LNCAP (cell line): ENCODE results near the gene SUGP1.

ENCODE experiments used
- TF ChIP-seq, protein P1 (sequence below): fragments of 450-650 bp; IDR thresholded peaks from 2 replicates; pipeline ENCODE4 v1.5.1; 2017; ENCODE audit warnings: mild to moderate bottlenecking

Gene SUGP1

DNA sequence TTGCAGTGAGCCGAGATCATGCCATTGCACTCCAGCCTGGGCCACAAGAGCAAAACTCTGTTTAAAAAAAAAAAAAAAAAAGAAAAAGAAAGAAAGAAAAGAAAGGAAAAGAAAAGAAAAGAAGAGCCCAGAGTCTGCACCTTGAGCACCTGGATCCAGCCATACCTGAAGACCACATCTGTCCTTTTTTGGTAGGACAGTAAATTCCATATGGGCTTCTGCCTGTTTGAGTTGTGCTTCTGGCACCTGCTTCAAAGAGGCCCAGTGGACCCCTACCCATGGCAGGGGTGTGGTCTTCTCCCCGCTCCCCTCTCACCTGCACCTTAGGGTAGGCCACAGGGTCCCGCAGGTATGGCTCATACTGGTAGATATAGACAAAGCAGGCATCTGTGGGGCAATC is 53.0 kb downstream of the SUGP1 start:
- TF ChIP-seq, protein P1, sequence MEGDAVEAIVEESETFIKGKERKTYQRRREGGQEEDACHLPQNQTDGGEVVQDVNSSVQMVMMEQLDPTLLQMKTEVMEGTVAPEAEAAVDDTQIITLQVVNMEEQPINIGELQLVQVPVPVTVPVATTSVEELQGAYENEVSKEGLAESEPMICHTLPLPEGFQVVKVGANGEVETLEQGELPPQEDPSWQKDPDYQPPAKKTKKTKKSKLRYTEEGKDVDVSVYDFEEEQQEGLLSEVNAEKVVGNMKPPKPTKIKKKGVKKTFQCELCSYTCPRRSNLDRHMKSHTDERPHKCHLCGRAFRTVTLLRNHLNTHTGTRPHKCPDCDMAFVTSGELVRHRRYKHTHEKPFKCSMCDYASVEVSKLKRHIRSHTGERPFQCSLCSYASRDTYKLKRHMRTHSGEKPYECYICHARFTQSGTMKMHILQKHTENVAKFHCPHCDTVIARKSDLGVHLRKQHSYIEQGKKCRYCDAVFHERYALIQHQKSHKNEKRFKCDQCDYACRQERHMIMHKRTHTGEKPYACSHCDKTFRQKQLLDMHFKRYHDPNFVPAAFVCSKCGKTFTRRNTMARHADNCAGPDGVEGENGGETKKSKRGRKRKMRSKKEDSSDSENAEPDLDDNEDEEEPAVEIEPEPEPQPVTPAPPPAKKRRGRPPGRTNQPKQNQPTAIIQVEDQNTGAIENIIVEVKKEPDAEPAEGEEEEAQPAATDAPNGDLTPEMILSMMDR = no peak

DNA sequence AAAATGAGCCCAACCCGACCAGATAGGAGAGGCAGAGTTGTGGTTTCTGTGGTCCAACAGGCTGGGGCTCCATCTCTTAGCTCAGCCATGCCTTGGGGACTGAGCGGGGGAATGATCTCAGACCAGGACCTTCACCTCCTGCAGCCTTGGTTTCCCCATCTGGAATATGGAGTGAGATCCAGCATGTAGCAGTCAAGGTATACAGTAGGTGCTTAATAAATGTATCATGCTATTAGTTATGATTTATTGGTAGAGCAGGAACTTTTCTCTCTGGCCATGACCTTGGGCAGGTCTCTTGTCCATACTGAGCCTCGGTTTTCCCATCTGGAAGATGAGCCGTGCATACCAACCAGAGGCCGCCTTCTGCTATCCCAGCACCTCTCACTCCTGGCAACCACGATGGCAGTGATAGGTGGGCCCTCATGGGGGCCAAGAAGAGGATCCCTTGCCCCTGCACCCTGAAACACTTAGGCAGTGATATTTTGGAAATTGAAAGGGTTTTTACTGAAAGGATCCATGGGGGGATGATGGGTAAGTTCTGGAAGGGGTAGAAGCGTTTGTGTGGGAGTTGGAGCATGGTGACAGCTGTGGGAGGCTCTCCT is 56.3 kb downstream of the SUGP1 start:
- TF ChIP-seq, protein P1 = no peak

DNA sequence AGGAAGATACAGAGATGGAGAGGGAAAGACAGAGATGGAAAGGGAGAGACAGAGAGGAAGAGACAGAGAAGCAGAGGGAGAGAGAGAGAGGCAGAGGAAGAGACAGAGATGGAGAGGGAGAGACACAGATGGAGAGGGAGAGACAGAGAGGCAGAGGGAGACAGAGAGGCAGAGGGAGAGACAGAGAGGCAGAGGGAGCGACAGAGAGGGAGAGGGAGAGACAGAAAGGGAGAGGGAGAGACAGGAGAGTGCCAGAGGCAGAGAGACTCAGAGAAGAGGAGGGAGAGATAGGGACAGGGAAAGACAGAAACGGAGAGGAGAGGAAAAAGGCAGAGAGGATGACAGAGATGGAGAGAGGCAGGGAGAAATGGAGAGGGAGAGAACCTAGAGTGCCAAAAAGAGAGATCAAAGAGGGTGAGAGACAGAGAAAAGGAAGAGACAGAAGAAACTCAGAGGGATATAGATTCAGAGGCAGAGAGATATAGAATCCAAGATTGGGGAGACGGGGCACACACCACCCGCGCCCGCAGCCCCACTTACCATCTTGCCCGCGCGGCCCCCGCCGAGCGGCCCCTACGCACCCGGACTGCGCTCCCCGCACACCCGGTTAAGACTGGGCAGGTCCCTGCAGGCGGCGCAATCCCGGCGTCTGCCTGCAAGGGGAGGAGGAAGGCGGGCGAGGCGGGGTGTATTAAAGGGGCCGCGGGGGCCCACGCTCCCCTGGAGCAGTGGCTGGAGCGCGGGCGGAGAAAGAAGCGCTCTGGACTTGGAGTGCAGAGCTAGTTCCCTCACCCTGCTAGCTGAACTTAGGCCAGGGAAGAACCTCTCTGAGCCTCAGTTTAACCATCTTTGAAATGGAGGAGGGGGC is 57.9 kb downstream of the SUGP1 start:
- TF ChIP-seq, protein P1 = no peak

DNA sequence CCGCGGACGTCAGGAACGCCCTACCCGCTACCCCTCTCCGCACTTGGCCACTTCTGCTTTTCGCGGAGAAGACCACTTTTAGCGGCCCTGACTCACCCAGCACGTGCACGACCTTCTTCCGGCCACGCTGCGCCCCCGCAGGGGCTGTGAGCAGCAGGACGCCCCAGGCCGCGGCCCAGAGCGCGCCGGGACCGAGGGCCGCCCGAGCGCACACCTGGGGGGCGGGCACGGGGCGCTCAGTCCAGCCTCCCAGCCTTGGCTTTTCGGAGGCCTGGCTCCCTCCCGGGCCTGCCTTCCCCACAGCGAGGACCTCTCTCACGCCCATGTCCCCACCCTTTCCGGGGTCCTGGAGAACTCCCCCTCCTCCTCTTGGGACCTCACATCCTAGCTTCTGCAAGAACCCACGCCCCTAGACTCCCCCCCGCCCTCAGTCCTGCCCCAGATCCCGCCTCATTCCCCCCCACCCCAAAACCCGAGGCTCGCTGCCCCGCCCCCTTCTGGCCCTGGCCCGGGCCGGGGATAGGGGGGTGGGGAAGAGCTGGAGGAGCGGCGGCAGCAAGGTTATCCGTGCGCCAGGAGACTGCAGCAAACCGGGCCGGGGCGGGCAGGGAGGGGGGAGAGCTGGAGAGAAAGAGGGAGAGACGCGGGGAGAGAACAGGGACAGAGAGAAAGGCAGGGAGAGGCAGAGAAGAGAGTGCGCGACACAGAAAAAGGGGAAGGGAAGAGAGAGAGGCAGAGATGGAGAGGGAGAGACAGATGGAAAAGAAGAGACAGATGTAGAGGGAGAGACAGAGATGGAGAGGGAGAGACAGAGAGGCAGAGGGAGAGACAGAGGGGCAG is 58.7 kb downstream of the SUGP1 start:
- TF ChIP-seq, protein P1 = no peak

DNA sequence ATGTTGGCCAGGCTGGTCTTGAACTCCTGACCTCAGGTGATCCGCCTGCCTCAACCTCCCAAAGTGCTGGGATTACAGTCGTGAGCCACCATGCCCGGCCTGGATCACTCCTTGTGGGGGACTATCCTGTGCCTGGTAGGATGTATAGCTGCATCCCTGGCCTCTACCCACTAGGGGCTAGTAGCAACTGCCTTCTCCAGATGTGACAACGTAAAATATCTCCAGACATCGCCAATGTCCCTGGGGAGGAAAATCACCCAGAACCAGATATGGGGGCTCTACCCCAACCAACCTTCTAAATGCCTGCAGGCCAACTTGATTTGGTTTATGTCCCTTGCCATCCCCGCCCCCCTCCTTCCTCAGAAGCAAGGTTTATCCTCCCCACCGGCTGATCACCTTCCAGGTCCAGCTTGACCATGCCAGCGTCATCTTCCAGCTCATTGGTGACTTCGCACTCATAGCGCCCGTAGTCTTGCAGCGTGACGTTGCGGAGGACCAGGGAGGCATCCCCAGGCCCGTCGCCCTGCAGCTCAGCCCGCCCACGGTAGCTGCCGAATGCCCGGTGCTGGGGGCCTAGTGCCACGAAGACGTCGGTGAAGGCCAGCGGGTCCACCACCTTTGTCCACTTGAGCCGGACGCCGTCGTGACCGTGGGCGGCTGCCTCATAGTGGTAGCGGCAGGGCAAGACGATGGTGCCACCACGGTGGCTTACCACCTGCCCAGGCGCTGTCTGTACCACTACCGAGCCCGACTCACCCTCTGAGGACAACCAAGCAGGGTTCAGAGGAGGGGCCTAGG is 59.7 kb downstream of the SUGP1 start:
- TF ChIP-seq, protein P1 = no peak

DNA sequence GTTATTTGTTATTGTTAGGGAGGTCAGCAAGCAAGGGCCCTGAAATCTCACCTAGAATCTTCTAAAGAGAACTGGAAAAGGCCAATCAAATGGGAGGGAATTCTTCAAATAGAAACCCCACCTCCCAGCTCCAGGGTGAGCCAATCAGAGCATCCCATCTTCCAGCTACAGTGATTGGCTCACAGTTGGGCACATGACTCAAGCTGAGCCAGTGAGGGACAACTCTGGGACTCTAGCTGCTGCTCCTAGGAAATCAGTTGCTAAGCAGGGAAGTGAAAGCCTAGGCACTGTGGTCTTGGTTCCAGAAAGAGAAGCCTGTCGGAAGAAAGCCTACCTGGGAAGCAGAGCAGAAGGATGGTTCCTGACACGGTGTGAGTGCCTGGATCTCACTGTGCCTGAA is 60.6 kb downstream of the SUGP1 start:
- TF ChIP-seq, protein P1 = no peak
